ES-I3 (cell line): Measurements from ENCODE around the gene JSRP1.

Source experiments
- H3K36me3 ChIP-seq: 2 replicates; pipeline ENCODE4 v1.6.1; 2013; ENCODE audit warnings: mild to moderate bottlenecking, low read length, control low read depth, moderate library complexity; ENCODE audit not compliant: insufficient read depth
- H3K4me1 ChIP-seq: 2 replicates; pipeline ENCODE4 v1.6.1; 2013; ENCODE audit warnings: mild to moderate bottlenecking, control low read depth, low read length; ENCODE audit not compliant: insufficient read depth
- H3K9ac ChIP-seq: 2 replicates; pipeline ENCODE4 v1.6.1; 2013; ENCODE audit warnings: low read depth, mild to moderate bottlenecking, low read length, moderate library complexity
- H3K9me3 ChIP-seq: 2 replicates; pipeline ENCODE4 v1.6.1; 2013; ENCODE audit warnings: mild to moderate bottlenecking, low read length, moderate library complexity; ENCODE audit not compliant: control insufficient read depth, insufficient read depth

The JSRP1 gene

DNA sequence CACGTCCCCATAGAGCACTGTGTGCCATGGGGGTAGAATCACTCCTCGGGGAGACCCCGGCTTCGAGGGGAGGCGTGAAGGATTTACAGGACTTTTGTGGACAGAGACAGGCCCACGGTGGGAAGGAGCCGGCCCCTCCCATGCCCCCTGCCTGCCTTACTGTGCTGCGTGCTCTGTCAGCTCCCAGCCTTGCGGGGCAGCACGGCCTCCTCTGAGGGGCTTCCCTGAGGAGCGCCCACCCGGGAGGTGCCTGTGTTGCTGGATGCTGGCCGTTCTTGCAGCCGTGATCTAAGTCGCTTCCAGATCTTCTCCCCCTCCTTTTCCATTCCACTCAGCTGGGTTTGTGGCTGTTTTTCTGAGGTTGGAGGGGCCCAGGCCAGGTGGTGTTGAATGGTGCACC is 49.2 kb downstream of the JSRP1 start:
- Histone ChIP-seq H3K36me3 (no peaks in the 10 kb centered on the region), H3K4me1 (peaks cover 4% of the 10 kb centered on the region; the same call in 1 of the 2 replicates), H3K9ac (no peak overlapping the region), H3K9me3 (no peaks in the 10 kb centered on the region)

DNA sequence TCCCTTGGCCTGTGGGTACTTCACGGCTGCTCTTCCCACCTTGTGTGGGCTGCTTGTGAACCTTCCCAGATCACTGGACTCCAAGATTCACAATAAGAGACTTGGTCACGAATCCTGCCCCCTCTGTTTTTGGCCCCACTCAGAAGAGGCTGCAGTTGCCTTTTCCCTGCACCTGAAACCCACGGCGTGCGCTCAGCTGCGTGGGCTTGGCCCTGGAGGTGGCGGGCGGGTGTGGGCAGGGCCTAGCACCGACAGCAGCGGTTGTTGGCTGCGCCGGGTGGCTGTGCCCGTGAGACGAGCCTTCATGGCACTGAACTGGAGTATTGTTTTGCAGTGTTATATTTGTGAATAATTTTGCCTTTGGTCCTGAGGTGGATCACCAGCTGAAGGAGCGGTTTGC is 53.9 kb downstream of the JSRP1 start:
- Histone ChIP-seq H3K4me1 (no peaks in the 10 kb centered on the region), H3K36me3 (0 out of 2 replicates have a peak, but pooled peaks cover 5% of the 10 kb centered on the region), H3K9me3 (no peaks in the 10 kb centered on the region), H3K9ac (no peak overlapping the region)
